ENCODE data around the gene KPNB1. TPM values are rescaled to one million over a fixed set of nuclear protein-coding genes. Genes with fewer than 3 reads are reported as not detected.

The KPNB1 gene
- total RNA-seq, 1 experiment from 2014 or later: 967 TPM

DNA sequence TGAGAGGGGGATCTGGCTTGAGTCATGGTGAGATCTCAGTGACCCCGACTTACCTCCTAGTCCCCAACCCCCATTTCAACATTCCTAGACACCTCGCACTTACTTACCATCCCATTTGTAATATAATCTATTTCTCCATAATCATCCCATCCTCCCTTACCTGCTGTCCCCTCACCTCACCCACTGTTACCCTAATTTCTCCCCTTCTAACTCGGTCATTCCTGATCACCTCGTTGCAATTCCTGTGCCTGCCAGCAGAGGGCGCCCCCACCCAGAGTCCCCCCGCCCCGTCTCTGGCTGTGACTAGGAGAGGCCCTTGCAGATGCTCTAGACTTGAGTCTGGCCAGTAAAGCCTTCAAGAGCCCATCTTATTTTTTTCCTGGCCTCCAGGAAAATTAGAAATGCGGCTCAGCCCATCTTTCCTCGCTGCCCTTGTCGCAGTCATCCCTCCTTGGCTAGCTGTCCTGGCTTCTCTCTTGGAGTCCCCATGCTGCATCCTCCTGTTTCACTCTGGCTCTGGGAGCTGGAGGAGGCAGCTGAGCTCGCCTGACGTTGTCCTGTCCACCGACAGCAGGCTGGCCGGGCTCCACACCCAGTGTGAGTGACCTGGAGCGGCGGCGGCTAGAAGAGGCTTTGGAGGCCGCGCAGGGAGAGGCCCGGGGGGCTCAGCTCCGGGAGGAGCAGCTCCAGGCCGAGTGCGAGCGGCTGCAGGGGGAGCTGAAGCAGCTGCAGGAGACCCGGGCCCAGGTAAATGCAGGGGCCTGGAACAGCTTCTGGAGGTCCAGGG lies 49.2 kb downstream of the KPNB1 start:
- H3K9me3 ChIP-seq: no peaks in the 10 kb centered on the region
- TF ChIP-seq, protein P1, sequence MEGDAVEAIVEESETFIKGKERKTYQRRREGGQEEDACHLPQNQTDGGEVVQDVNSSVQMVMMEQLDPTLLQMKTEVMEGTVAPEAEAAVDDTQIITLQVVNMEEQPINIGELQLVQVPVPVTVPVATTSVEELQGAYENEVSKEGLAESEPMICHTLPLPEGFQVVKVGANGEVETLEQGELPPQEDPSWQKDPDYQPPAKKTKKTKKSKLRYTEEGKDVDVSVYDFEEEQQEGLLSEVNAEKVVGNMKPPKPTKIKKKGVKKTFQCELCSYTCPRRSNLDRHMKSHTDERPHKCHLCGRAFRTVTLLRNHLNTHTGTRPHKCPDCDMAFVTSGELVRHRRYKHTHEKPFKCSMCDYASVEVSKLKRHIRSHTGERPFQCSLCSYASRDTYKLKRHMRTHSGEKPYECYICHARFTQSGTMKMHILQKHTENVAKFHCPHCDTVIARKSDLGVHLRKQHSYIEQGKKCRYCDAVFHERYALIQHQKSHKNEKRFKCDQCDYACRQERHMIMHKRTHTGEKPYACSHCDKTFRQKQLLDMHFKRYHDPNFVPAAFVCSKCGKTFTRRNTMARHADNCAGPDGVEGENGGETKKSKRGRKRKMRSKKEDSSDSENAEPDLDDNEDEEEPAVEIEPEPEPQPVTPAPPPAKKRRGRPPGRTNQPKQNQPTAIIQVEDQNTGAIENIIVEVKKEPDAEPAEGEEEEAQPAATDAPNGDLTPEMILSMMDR (IDR thresholded peaks at IDR 0.05; ENCODE audit: insufficient read depth in 1 of 2, low read depth in 1 of 2, low read length in 1 of 2, severe bottlenecking in 1 of 2, unreplicated experiment in 1 of 2): peak; percentile 100
- POLR2A ChIA-PET: no interaction called here
- H3K4me3 ChIP-seq (ENCODE audit: low read depth, low read length): no peak overlapping the region
- peaks cover 6% of the 10 kb centered on the region for H3K4me1 ChIP-seq
- H3K27me3 ChIP-seq (replicated peaks; ENCODE audit: control insufficient read depth, insufficient read depth, low read length): no peaks in the 10 kb centered on the region
- no TSS peak for BruUV-seq (replicated peaks)
- H3K4me1 Mint-ChIP-seq (ENCODE audit: low read depth, unreplicated experiment): peaks cover 7% of the 10 kb centered on the region
- H3K36me3 ChIP-seq (ENCODE audit: control insufficient read depth, insufficient read depth, low read length): no peaks in the 10 kb centered on the region; the same call in 1 of the 2 replicates
- H3K27me3 Mint-ChIP-seq (ENCODE audit: insufficient read depth, unreplicated experiment): no peaks in the 10 kb centered on the region
- DNase-seq: peak; percentile 85 to 88
- H3K27ac Mint-ChIP-seq (ENCODE audit: unreplicated experiment): no peak overlapping the region
- CTCF ChIA-PET: interaction anchor here (0.6 to 2.4 kb wide), 8 partner anchors 8 to 132 kb away, joined by 3 to 8 read pairs (median 5); partner anchors contain the start of genes LRRC46, MRPL10 and TBX21
- H3K36me3 Mint-ChIP-seq (ENCODE audit: insufficient read depth, unreplicated experiment): peaks cover 13% of the 10 kb centered on the region
- H3K4me3 Mint-ChIP-seq (ENCODE audit: unreplicated experiment): no peak overlapping the region
- no peaks in the 10 kb centered on the region for H3K9me3 Mint-ChIP-seq (ENCODE audit: unreplicated experiment)
- intact Hi-C loops (cut with micrococcal nuclease; ENCODE audit: unreplicated experiment): loop anchor here (1.0 to 2.0 kb wide), 4 partner anchors 18 to 103 kb away; partner anchors contain the start of gene TBX21

DNA sequence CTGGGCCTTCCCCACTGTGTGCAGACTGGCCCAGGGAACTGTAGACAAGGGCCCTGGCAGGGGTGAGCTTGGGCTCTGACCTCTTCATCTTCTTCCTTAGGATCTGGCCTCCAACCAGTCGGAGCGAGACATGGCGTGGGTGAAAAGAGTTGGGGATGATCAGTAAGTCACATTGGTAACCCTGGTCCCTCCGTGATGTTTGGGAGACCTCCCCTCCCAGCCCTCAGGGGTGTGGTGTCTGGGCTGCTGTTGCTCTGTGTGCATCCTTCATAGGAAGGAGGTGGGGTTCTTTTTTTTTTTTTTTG lies 49.8 kb downstream of the KPNB1 start:
- Mint-ChIP-seq H3K4me3 (ENCODE audit: unreplicated experiment) (no peak overlapping the region), H3K4me1 (ENCODE audit: low read depth, unreplicated experiment) (peaks cover 7% of the 10 kb centered on the region), H3K27me3 (ENCODE audit: insufficient read depth, unreplicated experiment) (no peaks in the 10 kb centered on the region), H3K27ac (ENCODE audit: unreplicated experiment) (no peak overlapping the region), H3K9me3 (ENCODE audit: unreplicated experiment) (no peaks in the 10 kb centered on the region), H3K36me3 (ENCODE audit: insufficient read depth, unreplicated experiment) (peaks cover 13% of the 10 kb centered on the region)
- TF ChIP-seq, protein P1 (IDR thresholded peaks at IDR 0.05; ENCODE audit: insufficient read depth in 1 of 2, low read depth in 1 of 2, low read length in 1 of 2, severe bottlenecking in 1 of 2, unreplicated experiment in 1 of 2): no peak
- ChIA-PET CTCF (interaction anchor here (0.6 to 2.4 kb wide), 9 partner anchors 8 to 510 kb away, joined by 3 to 8 read pairs (median 4); partner anchors contain the start of genes CDC27, LRRC46, MRPL10 and TBX21), POLR2A (interaction anchor here (0.7 kb wide), 2 partner anchors 51 to 196 kb away, joined by 4 to 11 read pairs; partner anchors contain the start of gene SP2)
- H3K4me3 ChIP-seq (ENCODE audit: low read depth, low read length): no peak overlapping the region
- intact Hi-C loops (cut with micrococcal nuclease; ENCODE audit: unreplicated experiment): loop anchor here (1.0 to 2.0 kb wide), 4 partner anchors 18 to 103 kb away; partner anchors contain the start of gene TBX21
- DNase-seq: no peak
- no peaks in the 10 kb centered on the region; the same call in 1 of the 2 replicates for H3K36me3 ChIP-seq (ENCODE audit: control insufficient read depth, insufficient read depth, low read length)
- H3K4me1 ChIP-seq: peaks cover 6% of the 10 kb centered on the region
- no TSS peak for BruUV-seq (replicated peaks)
- H3K27me3 ChIP-seq (replicated peaks; ENCODE audit: control insufficient read depth, insufficient read depth, low read length): no peaks in the 10 kb centered on the region
- H3K9me3 ChIP-seq: no peaks in the 10 kb centered on the region

DNA sequence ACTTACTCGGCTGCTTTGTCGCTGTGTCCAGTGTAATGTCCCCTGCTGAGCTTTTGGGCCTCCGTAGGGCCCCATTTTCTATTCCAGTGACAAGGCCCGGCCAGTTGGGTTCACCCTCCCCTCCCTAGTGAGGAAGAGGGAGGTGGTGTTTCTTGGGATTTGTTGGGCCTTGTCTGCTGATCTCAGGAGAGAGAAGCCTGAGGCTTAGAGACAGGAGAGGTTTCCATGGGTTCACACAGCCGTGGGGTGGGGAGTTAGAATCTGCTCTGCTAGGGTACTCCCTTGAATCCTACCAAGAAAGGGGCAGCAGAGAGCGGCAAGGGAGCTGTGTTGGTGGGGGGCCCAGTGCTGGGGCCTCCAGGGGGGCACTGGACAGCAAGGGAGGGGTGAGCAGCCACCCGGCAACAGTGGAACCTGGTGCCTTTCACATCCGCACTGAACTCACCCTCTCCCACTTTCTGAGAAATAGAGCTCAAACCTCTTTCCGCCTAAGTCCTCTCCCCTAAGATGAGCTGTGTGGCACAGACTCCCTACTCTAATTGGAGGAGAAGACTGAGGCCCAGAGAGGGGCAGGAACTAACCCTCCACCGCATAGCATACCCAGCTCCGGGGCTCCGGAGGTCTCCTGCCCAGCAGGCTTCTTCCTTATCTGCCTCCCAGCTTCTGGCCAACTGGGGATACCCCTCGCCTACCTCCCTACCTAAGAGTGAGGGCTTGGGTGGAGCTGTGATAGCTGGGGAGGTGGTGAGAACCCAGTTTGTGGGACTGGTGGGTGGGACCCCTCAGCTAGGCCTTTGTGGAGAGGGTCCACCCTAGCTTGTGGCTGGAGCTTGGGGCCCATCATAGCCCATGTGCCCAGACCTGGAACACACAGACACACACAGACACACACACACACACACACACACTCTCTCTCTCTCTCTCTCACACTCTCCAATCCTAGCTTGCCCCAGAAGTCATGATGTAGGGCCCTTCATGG lies 51.0 kb downstream of the KPNB1 start:
- no peaks in the 10 kb centered on the region for H3K9me3 Mint-ChIP-seq (ENCODE audit: unreplicated experiment)
- Histone ChIP-seq H3K36me3 (ENCODE audit: control insufficient read depth, insufficient read depth, low read length) (no peaks in the 10 kb centered on the region; the same call in 1 of the 2 replicates), H3K4me1 (no peaks in the 10 kb centered on the region), H3K4me3 (ENCODE audit: low read depth, low read length) (no peak overlapping the region), H3K9me3 (no peaks in the 10 kb centered on the region), H3K27me3 (replicated peaks; ENCODE audit: control insufficient read depth, insufficient read depth, low read length) (no peaks in the 10 kb centered on the region)
- BruUV-seq (replicated peaks): no TSS peak
- H3K4me1 Mint-ChIP-seq (ENCODE audit: low read depth, unreplicated experiment): peaks cover 7% of the 10 kb centered on the region
- ChIA-PET CTCF (interaction anchor here (0.6 to 2.0 kb wide), 7 partner anchors 10 to 1045 kb away, joined by 3 to 8 read pairs (median 3); partner anchors contain the start of genes LRRC46, MRPL10 and TBX21), POLR2A (interaction anchor here (0.5 kb wide), 1 partner anchor 24 kb away, joined by 5 read pairs; no protein-coding TSS in a partner anchor)
- H3K27ac Mint-ChIP-seq (ENCODE audit: unreplicated experiment): no peak overlapping the region
- no peaks in the 10 kb centered on the region for H3K27me3 Mint-ChIP-seq (ENCODE audit: insufficient read depth, unreplicated experiment)
- TF ChIP-seq, protein P1 (IDR thresholded peaks at IDR 0.05; ENCODE audit: insufficient read depth in 1 of 2, low read depth in 1 of 2, low read length in 1 of 2, severe bottlenecking in 1 of 2, unreplicated experiment in 1 of 2): no peak
- intact Hi-C loops (cut with micrococcal nuclease; ENCODE audit: unreplicated experiment): no loop called here
- H3K4me3 Mint-ChIP-seq (ENCODE audit: unreplicated experiment): no peak overlapping the region
- DNase-seq: no peak
- H3K36me3 Mint-ChIP-seq (ENCODE audit: insufficient read depth, unreplicated experiment): peaks cover 4% of the 10 kb centered on the region
